ENCODE measurements around the gene ALDH3A2.

Gene ALDH3A2

GRCh38 chr17:19648475-19649273 is at the start of gene ALDH3A2:
Gene ALDH3A2 (plus strand): TSS chr17:19648751. CDS start chr17:19648972, 221 bp downstream.
- peak; percentile 89 for DNase-seq

GRCh38 chr17:19610311-19610710 is 38.2 kb upstream of the ALDH3A2 start:
- DNase-seq, result no peak

- no peak for DNase-seq
Measured at GRCh38 chr17:19610879-19611278, 37.7 kb upstream of the ALDH3A2 start.

GRCh38 chr17:19613979-19614378 is 34.6 kb upstream of the ALDH3A2 start:
- DNase-seq, result no peak

GRCh38 chr17:19614900-19615299 is 33.7 kb upstream of the ALDH3A2 start:
- DNase-seq, result no peak

GRCh38 chr17:19618015-19618414 is 30.5 kb upstream of the ALDH3A2 start:
- no peak for DNase-seq

GRCh38 chr17:19619705-19620325 is 28.7 kb upstream of the ALDH3A2 start:
- no peak for DNase-seq

- no peak for DNase-seq
Measured at GRCh38 chr17:19621697-19622096, 26.9 kb upstream of the ALDH3A2 start.

GRCh38 chr17:19626079-19626478 is 22.5 kb upstream of the ALDH3A2 start:
- no peak for DNase-seq

- DNase-seq, result no peak
Measured at GRCh38 chr17:19629449-19629848, 19.1 kb upstream of the ALDH3A2 start.

- DNase-seq, result no peak
Measured at GRCh38 chr17:19630035-19630434, 18.5 kb upstream of the ALDH3A2 start.

- DNase-seq, result no peak
Measured at GRCh38 chr17:19630661-19631060, 17.9 kb upstream of the ALDH3A2 start.

- no peak for DNase-seq
Measured at GRCh38 chr17:19631905-19632304, 16.6 kb upstream of the ALDH3A2 start.

GRCh38 chr17:19641687-19642372 is 6.7 kb upstream of the ALDH3A2 start:
- no peak for DNase-seq

- DNase-seq, result no peak
Measured at GRCh38 chr17:19642373-19642893, 6.1 kb upstream of the ALDH3A2 start.

- no peak for DNase-seq
Measured at GRCh38 chr17:19644493-19645210, 3.9 kb upstream of the ALDH3A2 start.

- no peak for DNase-seq
Measured at GRCh38 chr17:19645734-19646201, 2.8 kb upstream of the ALDH3A2 start.

GRCh38 chr17:19646788-19647696 is 1.5 kb upstream of the ALDH3A2 start:
- DNase-seq, result no peak

GRCh38 chr17:19647697-19648474 is 665 bp upstream of the ALDH3A2 start:
- peak; percentile 50 for DNase-seq

GRCh38 chr17:19649274-19649541 is 657 bp downstream of the ALDH3A2 start:
- no peak for DNase-seq

- DNase-seq, result no peak
Measured at GRCh38 chr17:19650826-19651225, 2.3 kb downstream of the ALDH3A2 start.

Data from T1000 (cell line).